ENCODE measurements around the gene RPL37A. TPM values are rescaled to one million over a fixed set of nuclear protein-coding genes. Genes with fewer than 3 reads are reported as not detected.

RPL37A gene
- 1,000 to 10,000 TPM; 3,400 to 3,972 TPM for total RNA-seq

GRCh38 chr2:216498379-216499352 is at the start of gene RPL37A:
Gene RPL37A (plus strand): TSS chr2:216498844. CDS start chr2:216498875, 31 bp downstream.
- DNase-seq (ENCODE audit: low spot score in 2 of 2) (peak; percentile 87 to 91), ATAC-seq (peak; percentile 98 to 99)
- no peaks in the 10 kb centered on the region for H3K9me3 Mint-ChIP-seq
- H3K27ac Mint-ChIP-seq = peak within 1 kb of the TSS; percentile 98 to 99
- H3K36me3 Mint-ChIP-seq = peaks cover 52 to 53% of the 10 kb centered on the region in 2 donors

- no peak for ATAC-seq
- DNase-seq (ENCODE audit: low spot score in 2 of 2) = no peak
- Mint-ChIP-seq H3K27ac (no peak overlapping the region), H3K36me3 (peaks cover 44 to 52% of the 10 kb centered on the region in 2 donors), H3K9me3 (peaks cover 0 to 5% of the 10 kb centered on the region in 2 donors)
Observed at GRCh38 chr2:216450346-216450745, 48.3 kb upstream of the RPL37A start.

DNA sequence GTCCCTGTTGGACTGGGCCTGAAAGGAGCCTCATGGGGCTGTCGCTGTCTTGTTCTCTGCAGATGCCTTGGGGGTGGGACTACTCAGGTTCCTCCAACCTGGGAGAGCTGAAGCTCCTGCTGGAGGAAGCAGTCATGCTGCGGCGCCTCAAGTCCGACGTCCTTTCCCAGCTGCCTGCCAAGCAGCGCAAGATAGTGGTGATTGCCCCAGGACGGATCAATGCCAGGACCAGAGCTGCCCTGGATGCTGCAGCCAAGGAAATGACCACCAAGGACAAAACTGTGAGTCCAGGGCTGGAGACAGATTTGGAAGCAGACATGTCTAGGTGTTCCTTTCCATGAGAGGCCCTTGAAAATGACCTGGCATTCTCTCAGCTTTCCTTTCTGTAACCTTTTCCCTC is 47.9 kb upstream of the RPL37A start:
- DNase-seq (ENCODE audit: low spot score in 2 of 2) = no peak
- peaks cover 45 to 56% of the 10 kb centered on the region in 2 donors for H3K36me3 Mint-ChIP-seq
- no peak for ATAC-seq
- H3K9me3 Mint-ChIP-seq = peaks cover 0 to 7% of the 10 kb centered on the region in 2 donors
- no peak overlapping the region for H3K27ac Mint-ChIP-seq

GRCh38 chr2:216453955-216454614 is 44.6 kb upstream of the RPL37A start:
- H3K9me3 Mint-ChIP-seq = peaks cover 5 to 9% of the 10 kb centered on the region in 2 donors
- peaks cover 24 to 36% of the 10 kb centered on the region in 2 donors for H3K36me3 Mint-ChIP-seq
- H3K27ac Mint-ChIP-seq = no peak overlapping the region
- no peak for DNase-seq (ENCODE audit: low spot score in 2 of 2)
- no peak for ATAC-seq

GRCh38 chr2:216463148-216463547 is 35.5 kb upstream of the RPL37A start:
- Mint-ChIP-seq H3K36me3 (no peaks in the 10 kb centered on the region), H3K27ac (peak overlapping the region in 1 of 2 donors; percentile 17), H3K9me3 (no peaks in the 10 kb centered on the region)
- ATAC-seq = peak; percentile 14 to 32
- DNase-seq (ENCODE audit: low spot score in 2 of 2) = no peak

GRCh38 chr2:216464104-216464720 is 34.4 kb upstream of the RPL37A start:
- ATAC-seq (no peak), DNase-seq (ENCODE audit: low spot score in 2 of 2) (no peak)
- Mint-ChIP-seq H3K9me3 (no peaks in the 10 kb centered on the region), H3K36me3 (no peaks in the 10 kb centered on the region), H3K27ac (peak overlapping the region in 1 of 2 donors; percentile 4)

DNA sequence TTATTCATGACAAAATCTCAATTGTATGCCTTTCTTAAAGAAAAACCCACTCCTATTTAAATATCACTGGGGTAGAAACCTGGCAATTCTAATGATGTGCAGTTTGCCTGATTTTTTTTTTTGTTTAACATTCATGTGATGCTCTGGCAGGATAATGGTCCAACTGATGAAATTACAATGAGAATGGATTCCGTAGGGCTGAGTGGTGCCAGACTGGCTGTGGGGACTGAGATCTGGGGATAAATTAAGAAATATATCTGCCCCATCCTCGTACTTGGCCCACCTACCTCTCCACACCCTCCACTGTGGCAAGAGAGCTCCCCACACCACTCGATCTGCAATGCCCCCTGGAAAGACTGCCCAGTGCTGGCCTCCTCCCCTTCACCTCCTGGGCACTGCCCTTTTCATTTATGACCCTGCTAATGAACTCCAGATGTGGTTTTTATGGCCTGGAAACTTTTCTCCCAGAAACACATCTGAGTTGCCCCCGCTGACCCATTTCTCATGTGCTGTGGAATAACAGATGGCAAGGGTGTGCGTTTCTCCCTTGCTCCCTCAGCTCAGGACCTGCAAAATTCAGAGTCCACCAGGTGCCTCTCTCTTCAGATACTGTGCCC is 33.0 kb upstream of the RPL37A start:
- Mint-ChIP-seq H3K27ac (no peak overlapping the region), H3K36me3 (peaks cover 0 to 6% of the 10 kb centered on the region in 2 donors), H3K9me3 (no peaks in the 10 kb centered on the region)
- no peak for ATAC-seq
- no peak for DNase-seq (ENCODE audit: low spot score in 2 of 2)

- H3K36me3 Mint-ChIP-seq = peaks cover 0 to 6% of the 10 kb centered on the region in 2 donors
- no peaks in the 10 kb centered on the region for H3K9me3 Mint-ChIP-seq
- DNase-seq (ENCODE audit: low spot score in 2 of 2) (no peak), ATAC-seq (no peak)
- no peak overlapping the region for H3K27ac Mint-ChIP-seq
Observed at GRCh38 chr2:216467845-216468244, 30.8 kb upstream of the RPL37A start.

GRCh38 chr2:216469661-216470060 is 29.0 kb upstream of the RPL37A start:
- DNase-seq (ENCODE audit: low spot score in 2 of 2) = no peak
- Mint-ChIP-seq H3K27ac (no peak overlapping the region), H3K36me3 (peaks cover 0 to 6% of the 10 kb centered on the region in 2 donors), H3K9me3 (no peaks in the 10 kb centered on the region)
- ATAC-seq = no peak

GRCh38 chr2:216473187-216473586 is 25.5 kb upstream of the RPL37A start:
- Mint-ChIP-seq H3K9me3 (no peaks in the 10 kb centered on the region), H3K27ac (no peak overlapping the region)

DNA sequence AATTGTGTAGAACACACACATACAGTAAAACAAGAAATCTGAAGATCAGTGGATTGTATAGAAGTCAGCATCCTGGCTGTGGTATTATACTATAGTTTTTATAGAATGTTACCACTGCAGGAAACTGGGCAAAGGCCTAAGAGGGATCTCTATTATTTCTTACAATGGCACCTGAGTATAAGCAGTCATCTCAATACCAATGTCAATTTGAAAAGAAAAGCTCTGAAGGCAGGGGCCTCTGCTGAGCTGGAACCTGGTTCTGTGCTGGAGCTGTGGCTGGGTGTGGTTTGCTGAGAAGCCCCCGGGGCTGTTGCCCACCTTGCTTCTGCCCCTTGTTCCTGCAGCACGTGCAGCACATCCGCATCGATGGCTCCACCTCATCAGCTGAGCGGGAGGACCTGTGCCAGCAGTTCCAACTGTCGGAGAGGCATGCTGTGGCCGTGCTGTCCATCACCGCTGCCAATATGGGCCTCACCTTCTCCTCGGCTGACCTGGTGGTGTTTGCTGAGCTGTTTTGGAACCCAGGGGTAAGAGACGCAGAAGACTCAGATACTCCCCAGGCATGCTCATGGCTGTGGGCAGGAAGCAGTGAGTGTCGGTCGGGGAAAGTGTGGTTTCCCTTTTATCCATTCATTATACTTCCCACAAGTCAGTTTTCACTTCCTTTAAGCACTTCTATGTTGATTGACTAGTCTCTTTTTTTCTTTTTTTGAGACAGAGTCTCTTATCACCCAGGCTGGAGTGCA is 23.5 kb upstream of the RPL37A start:
- peak overlapping the region; percentile 22 to 66 for H3K27ac Mint-ChIP-seq
- H3K36me3 Mint-ChIP-seq = peaks cover 9 to 16% of the 10 kb centered on the region in 2 donors
- H3K9me3 Mint-ChIP-seq = no peaks in the 10 kb centered on the region
- DNase-seq (ENCODE audit: low spot score in 2 of 2) = peak; percentile 38 to 65
- ATAC-seq = peak; percentile 88 to 93

More at GRCh38 chr2:216473187-216473586, 25.5 kb upstream of the RPL37A start:
- no peak for ATAC-seq
- no peak for DNase-seq (ENCODE audit: low spot score in 2 of 2)
- peaks cover 5 to 16% of the 10 kb centered on the region in 2 donors for H3K36me3 Mint-ChIP-seq

GRCh38 chr2:216475767-216476166 is 22.9 kb upstream of the RPL37A start:
- Mint-ChIP-seq H3K27ac (peak overlapping the region; percentile 22 to 66), H3K36me3 (peaks cover 9 to 10% of the 10 kb centered on the region in 2 donors), H3K9me3 (no peaks in the 10 kb centered on the region)
- no peak for DNase-seq (ENCODE audit: low spot score in 2 of 2)
- no peak for ATAC-seq

DNA sequence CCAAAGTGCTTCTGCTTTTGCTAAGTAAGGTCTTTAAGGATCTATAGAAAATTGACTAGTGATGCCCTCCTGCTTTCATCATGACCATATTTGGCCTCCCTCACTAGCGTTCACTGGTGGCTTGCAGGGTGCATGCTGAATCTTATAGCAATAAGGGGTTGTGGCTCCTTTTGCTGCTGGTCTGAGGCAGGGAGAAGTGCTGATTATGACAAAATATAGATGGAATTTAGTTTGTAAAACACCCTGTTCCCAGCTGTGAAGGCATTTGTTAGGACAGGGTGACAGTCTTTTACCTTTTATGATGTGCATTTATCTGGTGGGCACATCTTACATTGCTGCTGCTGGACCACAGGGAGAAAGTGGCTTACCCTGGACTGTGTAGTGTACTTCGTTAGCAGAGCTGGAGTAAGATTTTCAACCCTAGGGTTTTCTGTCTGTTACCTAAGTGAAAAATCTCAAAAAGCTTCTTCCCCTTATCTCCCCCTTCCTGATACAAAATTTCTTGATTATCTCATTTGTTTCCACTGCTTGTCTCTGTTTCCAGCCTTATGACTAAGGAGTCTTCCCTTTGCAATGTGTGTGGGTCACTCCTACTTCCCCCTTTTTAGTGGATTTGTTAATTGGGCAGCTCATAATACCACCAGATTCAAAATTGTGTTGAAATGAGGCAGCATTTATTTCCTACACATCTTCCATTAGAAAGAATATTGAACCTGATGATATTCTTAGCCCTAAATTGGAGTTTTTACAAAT is 21.2 kb upstream of the RPL37A start:
- Mint-ChIP-seq H3K9me3 (no peaks in the 10 kb centered on the region), H3K27ac (no peak overlapping the region), H3K36me3 (peaks cover 9 to 10% of the 10 kb centered on the region in 2 donors)
- ATAC-seq (no peak), DNase-seq (ENCODE audit: low spot score in 2 of 2) (no peak)

GRCh38 chr2:216478151-216478550 is 20.5 kb upstream of the RPL37A start:
- Mint-ChIP-seq H3K9me3 (no peaks in the 10 kb centered on the region), H3K27ac (no peak overlapping the region), H3K36me3 (peaks cover 9 to 10% of the 10 kb centered on the region in 2 donors)
- ATAC-seq = peak; percentile 81 to 83
- no peak for DNase-seq (ENCODE audit: low spot score in 2 of 2)

- Mint-ChIP-seq H3K27ac (no peak overlapping the region), H3K9me3 (no peaks in the 10 kb centered on the region), H3K36me3 (peaks cover 9 to 10% of the 10 kb centered on the region in 2 donors)
- ATAC-seq (no peak), DNase-seq (ENCODE audit: low spot score in 2 of 2) (no peak)
Observed at GRCh38 chr2:216478791-216479190, 19.9 kb upstream of the RPL37A start.

Data from activated naive CD4-positive, alpha-beta T cell treated with anti-CD3 and anti-CD28 coated beads, Interleukin-2, amount 50 U/mL, for 72 hours (primary cell).